ENCODE measurements around the gene SBF2.

DNA sequence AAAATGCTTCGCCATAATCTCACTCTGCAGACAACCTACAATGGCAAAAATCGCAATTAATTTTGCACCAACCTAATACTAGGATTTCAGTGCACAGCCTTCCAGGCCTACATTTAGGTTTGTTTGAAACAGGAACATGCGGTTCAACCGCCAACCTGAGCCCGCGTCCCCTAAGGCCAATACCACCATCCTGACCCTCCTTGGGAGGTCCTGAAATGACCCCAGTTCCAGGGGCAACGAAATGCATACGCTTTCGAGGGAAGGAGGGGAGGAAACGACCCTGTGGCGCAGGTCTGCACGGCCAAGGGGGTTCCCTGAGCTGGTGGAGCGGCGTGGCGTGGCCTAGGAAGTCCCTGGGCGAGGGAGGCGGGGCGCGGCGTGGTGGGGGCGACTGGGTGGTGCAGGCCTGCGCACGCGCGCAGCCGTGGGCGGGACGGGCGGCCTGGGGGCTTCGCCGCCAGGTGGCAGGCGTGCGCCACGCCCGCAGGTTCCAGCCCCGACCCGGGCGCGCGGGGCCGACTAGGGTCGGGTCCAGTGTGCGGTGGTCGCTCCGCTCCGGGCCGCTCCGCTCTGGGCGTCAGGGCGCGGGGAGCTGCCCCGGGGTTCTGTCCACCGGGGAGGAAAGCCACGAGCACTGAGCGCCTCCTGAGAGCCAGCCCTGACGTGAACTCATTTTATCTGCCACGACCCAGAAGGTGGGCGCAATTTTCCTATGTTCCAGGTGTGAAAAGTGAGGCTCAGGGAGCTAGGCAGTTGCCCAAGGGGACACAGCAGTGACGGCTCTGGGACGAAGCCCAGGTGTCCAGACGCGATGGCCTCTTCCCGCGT lies 536.0 kb downstream of the SBF2 start:
- TF ChIP-seq CTCF (IDR thresholded peaks at IDR 0.05) (peak; percentile 85), EZH2 (IDR thresholded peaks at IDR 0.05; ENCODE audit: borderline replicate concordance, insufficient read depth, low read depth, low read length, poor library complexity, severe bottlenecking) (no peak)

Data from B cell (primary cell).